SJCRH30 (cell line): Measurements from ENCODE around the gene MSL3B.

ENCODE experiments used
- DNase-seq, 2 experiments: peaks; one replicate each; pipeline ENCODE4 v3.0.0-alpha.2; 2015 to 2020
- H3K27ac ChIP-seq: fragments of 250-450 bp; sonication (Bioruptor Pico); 2 replicates; pipeline ENCODE4 v1.5.1; 2020; ENCODE audit warnings: mild to moderate bottlenecking, moderate library complexity
- H3K27me3 ChIP-seq: fragments of 250-450 bp; sonication (Bioruptor Pico); 2 replicates; pipeline ENCODE4 v1.5.1; 2020; ENCODE audit warnings: mild to moderate bottlenecking, moderate library complexity
- H3K36me3 ChIP-seq: fragments of 250-450 bp; sonication (Bioruptor Pico); 2 replicates; pipeline ENCODE4 v1.5.1; 2020; ENCODE audit warnings: mild to moderate bottlenecking, moderate library complexity
- H3K4me1 ChIP-seq: fragments of 250-450 bp; sonication (Bioruptor Pico); 2 replicates; pipeline ENCODE4 v1.5.1; 2020; ENCODE audit warnings: mild to moderate bottlenecking, moderate library complexity
- H3K4me3 ChIP-seq: fragments of 250-450 bp; sonication (Bioruptor Pico); 2 replicates; pipeline ENCODE4 v1.5.1; 2020; ENCODE audit warnings: mild to moderate bottlenecking, moderate library complexity
- H3K9me3 ChIP-seq: fragments of 250-450 bp; sonication (Bioruptor Pico); replicated peaks from 2 replicates; pipeline ENCODE4 v1.5.1; 2020; ENCODE audit warnings: mild to moderate bottlenecking, moderate library complexity

Gene MSL3B

GRCh38 chr2:233832869-233833311 is 35.3 kb downstream of the MSL3B start:
- no peak overlapping the region for H3K4me3 ChIP-seq
- no peaks in the 10 kb centered on the region for H3K9me3 ChIP-seq
- H3K27ac ChIP-seq = no peak overlapping the region
- peak; percentile 25 to 45 for DNase-seq
- peaks cover 39% of the 10 kb centered on the region for H3K36me3 ChIP-seq
- no peaks in the 10 kb centered on the region for H3K27me3 ChIP-seq
- no peaks in the 10 kb centered on the region for H3K4me1 ChIP-seq

- H3K27ac ChIP-seq = no peak overlapping the region
- H3K27me3 ChIP-seq = no peaks in the 10 kb centered on the region
- no peak overlapping the region for H3K4me3 ChIP-seq
- no peaks in the 10 kb centered on the region for H3K4me1 ChIP-seq
- H3K36me3 ChIP-seq = peaks cover 34% of the 10 kb centered on the region
- no peak for DNase-seq
- H3K9me3 ChIP-seq = no peaks in the 10 kb centered on the region
Measured at GRCh38 chr2:233832414-233832813, 35.8 kb downstream of the MSL3B start.

- Histone ChIP-seq H3K36me3 (peaks cover 28% of the 10 kb centered on the region), H3K4me1 (no peaks in the 10 kb centered on the region), H3K27ac (no peak overlapping the region), H3K4me3 (no peak overlapping the region), H3K9me3 (no peaks in the 10 kb centered on the region), H3K27me3 (no peaks in the 10 kb centered on the region)
- DNase-seq = no peak
Measured at GRCh38 chr2:233831861-233832260, 36.3 kb downstream of the MSL3B start.

GRCh38 chr2:233831011-233831721 is 37.0 kb downstream of the MSL3B start:
- no peaks in the 10 kb centered on the region for H3K4me1 ChIP-seq
- no peaks in the 10 kb centered on the region for H3K9me3 ChIP-seq

GRCh38 chr2:233830111-233830802 is 37.9 kb downstream of the MSL3B start:
- H3K27ac ChIP-seq = no peak overlapping the region
- H3K36me3 ChIP-seq = peaks cover 12% of the 10 kb centered on the region
- H3K9me3 ChIP-seq = no peaks in the 10 kb centered on the region
- no peak for DNase-seq
- H3K27me3 ChIP-seq = no peaks in the 10 kb centered on the region
- H3K4me1 ChIP-seq = no peaks in the 10 kb centered on the region
- no peak overlapping the region for H3K4me3 ChIP-seq

More at GRCh38 chr2:233831011-233831721, 37.0 kb downstream of the MSL3B start:
- DNase-seq = peak; percentile 40 to 51
- Histone ChIP-seq H3K36me3 (peaks cover 21% of the 10 kb centered on the region), H3K4me3 (no peak overlapping the region), H3K27ac (no peak overlapping the region), H3K27me3 (no peaks in the 10 kb centered on the region)

- no peaks in the 10 kb centered on the region for H3K4me1 ChIP-seq
- H3K4me3 ChIP-seq = no peak overlapping the region
- no peaks in the 10 kb centered on the region for H3K27me3 ChIP-seq
- no peaks in the 10 kb centered on the region for H3K9me3 ChIP-seq
- no peak for DNase-seq
- no peak overlapping the region for H3K27ac ChIP-seq
- peaks cover 4% of the 10 kb centered on the region for H3K36me3 ChIP-seq
Measured at GRCh38 chr2:233829193-233830110, 38.7 kb downstream of the MSL3B start.

GRCh38 chr2:233828546-233829192 is 39.5 kb downstream of the MSL3B start:
- Histone ChIP-seq H3K4me3 (no peak overlapping the region), H3K27ac (no peak overlapping the region), H3K36me3 (no peaks in the 10 kb centered on the region; the same call in 1 of the 2 replicates), H3K9me3 (no peaks in the 10 kb centered on the region), H3K4me1 (no peaks in the 10 kb centered on the region), H3K27me3 (no peaks in the 10 kb centered on the region)
- no peak for DNase-seq

- Histone ChIP-seq H3K27ac (no peak overlapping the region), H3K4me1 (no peaks in the 10 kb centered on the region), H3K27me3 (no peaks in the 10 kb centered on the region; the same call in 1 of the 2 replicates), H3K36me3 (no peaks in the 10 kb centered on the region), H3K9me3 (no peaks in the 10 kb centered on the region), H3K4me3 (no peak overlapping the region)
- DNase-seq = no peak
Measured at GRCh38 chr2:233824373-233824772, 43.8 kb downstream of the MSL3B start.

- H3K4me1 ChIP-seq = no peaks in the 10 kb centered on the region
- H3K27me3 ChIP-seq = no peaks in the 10 kb centered on the region; the same call in 1 of the 2 replicates
- H3K9me3 ChIP-seq = no peaks in the 10 kb centered on the region
- H3K27ac ChIP-seq = no peak overlapping the region
- no peaks in the 10 kb centered on the region for H3K36me3 ChIP-seq
- H3K4me3 ChIP-seq = no peak overlapping the region
- DNase-seq = no peak
Measured at GRCh38 chr2:233823731-233824121, 44.5 kb downstream of the MSL3B start.

- H3K27me3 ChIP-seq = no peaks in the 10 kb centered on the region; the same call in 1 of the 2 replicates
Measured at GRCh38 chr2:233822781-233823730, 45.1 kb downstream of the MSL3B start.

GRCh38 chr2:233822101-233822771 is 46.0 kb downstream of the MSL3B start:
- no peak overlapping the region for H3K4me3 ChIP-seq
- H3K27me3 ChIP-seq = no peaks in the 10 kb centered on the region; the same call in 1 of the 2 replicates
- H3K9me3 ChIP-seq = no peaks in the 10 kb centered on the region
- H3K4me1 ChIP-seq = no peaks in the 10 kb centered on the region
- no peak overlapping the region for H3K27ac ChIP-seq
- H3K36me3 ChIP-seq = no peaks in the 10 kb centered on the region
- no peak for DNase-seq

More at GRCh38 chr2:233822781-233823730, 45.1 kb downstream of the MSL3B start:
- DNase-seq = no peak
- H3K4me3 ChIP-seq = no peak overlapping the region
- no peak overlapping the region for H3K27ac ChIP-seq
- H3K4me1 ChIP-seq = no peaks in the 10 kb centered on the region
- no peaks in the 10 kb centered on the region for H3K9me3 ChIP-seq
- no peaks in the 10 kb centered on the region for H3K36me3 ChIP-seq

- Histone ChIP-seq H3K27me3 (no peaks in the 10 kb centered on the region; the same call in 1 of the 2 replicates), H3K4me1 (no peaks in the 10 kb centered on the region; the same call in 1 of the 2 replicates), H3K4me3 (no peak overlapping the region), H3K27ac (no peak overlapping the region), H3K36me3 (no peaks in the 10 kb centered on the region), H3K9me3 (no peaks in the 10 kb centered on the region)
- no peak for DNase-seq
Measured at GRCh38 chr2:233821709-233822100, 46.5 kb downstream of the MSL3B start.

- no peak for DNase-seq
- Histone ChIP-seq H3K36me3 (no peaks in the 10 kb centered on the region), H3K27me3 (no peaks in the 10 kb centered on the region; the same call in 1 of the 2 replicates), H3K4me3 (no peak overlapping the region), H3K9me3 (no peaks in the 10 kb centered on the region), H3K27ac (no peak overlapping the region), H3K4me1 (peaks cover 3% of the 10 kb centered on the region; the same call in 1 of the 2 replicates)
Measured at GRCh38 chr2:233821196-233821595, 47.0 kb downstream of the MSL3B start.
